HG03280 (cell line): ENCODE measurements around the gene GAS2.
"Not testable (repeated sequence)": the region's sequence is repeated elsewhere in the genome, so short reads cannot be mapped to it uniquely, and the experiment has no call there.

Experiments used
- ATAC-seq: cut with Tn5 transposase; IDR thresholded peaks from one replicate; pipeline ENCODE4 v1.9.1; 2021; ENCODE audit warnings: mild to moderate bottlenecking, moderate library complexity; ENCODE audit not compliant: unreplicated experiment

The GAS2 gene

DNA sequence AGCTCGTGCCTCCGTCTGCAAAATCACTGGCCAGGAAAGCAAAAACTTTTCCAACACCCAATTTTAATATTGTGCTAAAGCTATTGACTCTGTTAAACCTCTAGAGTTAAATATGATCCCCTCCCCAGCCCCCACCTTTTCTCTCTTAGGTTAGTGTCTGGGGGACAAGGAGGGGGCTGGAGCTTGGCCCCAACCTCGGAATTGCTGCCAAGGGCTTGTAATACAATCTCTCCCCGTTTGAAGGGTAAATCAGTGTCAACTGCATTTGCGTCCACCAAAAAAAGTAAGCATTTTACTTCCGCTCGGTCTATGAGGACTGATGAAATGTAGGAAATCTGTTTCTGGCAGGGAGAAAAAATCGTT, at the start of gene GAS2:
Gene GAS2, plus strand, starts transcription at position 287 of the 363 bp plus-strand sequence. CDS start 8,259 bp downstream, outside the sequence.
- no peak for ATAC-seq

GRCh38 chr11:22617868-22618267, 48.5 kb upstream of the GAS2 start:
- no peak for ATAC-seq

- peak; percentile 53 for ATAC-seq
These were observed 41.5 kb upstream of the GAS2 start for GRCh38 chr11:22624742-22625447.

GRCh38 chr11:22625448-22626287, 40.7 kb upstream of the GAS2 start, which contains the start of gene FANCF:
TSS of gene FANCF (minus strand) at chr11:22625823. CDS start at chr11:22625810, 13 bp downstream.
- peak; percentile 97 for ATAC-seq

DNA sequence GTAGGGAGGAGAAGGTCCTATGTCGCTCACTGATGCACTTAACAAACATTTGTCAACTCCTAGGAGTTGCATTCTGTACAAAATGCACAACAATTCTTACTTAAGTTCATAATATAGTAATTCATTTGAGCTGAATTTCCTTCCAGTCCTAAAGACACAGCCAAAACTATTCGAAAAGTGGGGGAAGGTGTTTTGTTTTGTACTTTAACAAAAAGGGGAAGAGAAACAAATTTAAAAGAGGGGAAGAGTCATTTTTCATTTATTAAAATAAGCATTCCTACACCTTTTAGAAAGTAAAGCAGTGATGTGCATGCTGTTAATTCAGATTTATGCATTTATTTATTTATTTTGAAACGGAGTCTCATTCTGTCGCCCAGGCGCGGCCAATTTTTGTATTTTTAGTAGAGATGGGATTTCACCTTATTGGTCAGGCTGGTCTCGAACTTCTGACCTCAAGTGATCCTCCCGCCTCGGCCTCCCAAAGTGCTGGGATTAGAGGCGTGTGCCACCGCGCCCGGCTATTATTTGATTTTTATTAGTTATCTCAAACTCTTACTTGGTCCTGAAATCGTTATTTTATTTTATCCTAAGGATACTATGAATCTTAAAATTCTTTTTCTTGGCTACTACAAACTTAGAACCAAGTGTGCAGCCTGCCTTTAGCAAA, 39.7 kb upstream of the GAS2 start:
- no peak for ATAC-seq

GRCh38 chr11:22627421-22627820, 39.0 kb upstream of the GAS2 start:
- no peak for ATAC-seq

GRCh38 chr11:22633354-22633902, 33.0 kb upstream of the GAS2 start:
- no peak for ATAC-seq

DNA sequence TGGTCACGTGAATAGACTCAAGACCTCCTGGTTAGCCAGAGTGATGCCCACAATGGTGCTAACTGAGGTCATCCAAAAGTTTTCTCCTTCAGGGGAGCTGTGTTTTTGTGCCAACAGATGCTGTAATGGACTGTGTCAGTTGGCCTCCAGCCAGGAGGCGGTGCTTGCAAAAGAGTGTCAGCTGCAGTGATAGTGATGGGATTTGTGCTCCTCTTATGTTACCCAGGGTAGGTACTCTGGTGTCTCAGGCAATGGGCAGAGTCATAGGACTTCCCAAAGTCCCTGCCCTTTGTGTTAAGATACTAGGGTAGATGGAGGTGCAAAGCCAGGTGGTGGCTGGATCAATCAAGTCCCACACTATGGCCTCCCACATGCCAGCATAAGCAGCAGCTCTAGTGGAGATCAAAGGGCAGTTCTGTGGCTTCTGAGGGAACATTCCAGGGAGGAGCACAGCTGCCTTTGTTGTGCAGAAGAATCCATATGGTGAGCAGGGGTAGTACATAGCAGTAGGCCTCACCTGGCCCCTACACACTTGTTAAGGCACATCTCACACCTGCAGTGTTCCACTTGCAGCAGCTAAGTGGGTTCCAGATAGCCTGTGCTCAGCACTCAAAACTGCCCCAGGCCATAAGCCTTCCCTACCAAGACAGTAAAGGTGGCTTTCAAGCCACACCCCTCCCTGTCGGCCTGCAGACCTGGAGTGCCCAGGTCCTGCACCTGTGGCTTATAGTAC, 31.3 kb upstream of the GAS2 start:
- no peak for ATAC-seq

DNA sequence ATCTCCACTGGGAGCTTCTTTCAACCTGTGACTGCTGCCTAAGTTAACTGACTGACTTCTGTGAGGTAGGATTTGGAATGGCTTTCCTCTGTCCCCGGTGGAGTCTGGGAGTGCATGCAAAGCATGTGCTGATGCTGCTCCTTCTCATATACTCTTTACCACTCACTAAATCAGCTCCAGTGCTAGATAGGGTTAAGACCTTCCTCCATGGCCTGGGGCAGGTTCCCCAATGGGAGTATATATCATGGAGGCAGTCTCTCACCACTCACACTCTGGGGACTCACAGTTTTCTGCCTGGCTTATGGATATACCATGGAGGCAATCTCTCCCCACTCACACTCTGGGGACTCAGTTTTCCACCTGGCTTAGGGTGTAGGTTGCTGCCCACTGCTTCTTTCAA, 30.7 kb upstream of the GAS2 start:
- no peak for ATAC-seq

- no peak for ATAC-seq
These were observed 25.5 kb upstream of the GAS2 start for GRCh38 chr11:22640862-22641261.

DNA sequence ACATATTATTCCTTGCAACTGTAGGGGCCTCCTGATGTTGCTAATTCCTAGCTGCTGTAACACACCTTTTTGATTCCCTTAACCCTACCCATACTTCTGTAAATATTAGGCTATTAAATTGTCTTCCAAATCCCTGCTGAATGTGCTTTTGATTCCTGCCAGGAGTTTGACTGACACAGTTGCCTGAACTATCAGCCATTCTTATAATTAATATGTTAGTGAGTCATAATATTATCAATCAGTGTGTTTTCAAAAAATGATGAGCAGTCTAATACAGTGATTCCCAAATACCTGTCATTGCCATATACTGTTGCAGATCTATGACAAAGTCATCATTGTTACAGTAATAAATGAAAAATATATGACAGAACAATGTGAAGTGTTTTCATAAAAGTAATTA, 24.9 kb upstream of the GAS2 start:
- ATAC-seq: no peak

DNA sequence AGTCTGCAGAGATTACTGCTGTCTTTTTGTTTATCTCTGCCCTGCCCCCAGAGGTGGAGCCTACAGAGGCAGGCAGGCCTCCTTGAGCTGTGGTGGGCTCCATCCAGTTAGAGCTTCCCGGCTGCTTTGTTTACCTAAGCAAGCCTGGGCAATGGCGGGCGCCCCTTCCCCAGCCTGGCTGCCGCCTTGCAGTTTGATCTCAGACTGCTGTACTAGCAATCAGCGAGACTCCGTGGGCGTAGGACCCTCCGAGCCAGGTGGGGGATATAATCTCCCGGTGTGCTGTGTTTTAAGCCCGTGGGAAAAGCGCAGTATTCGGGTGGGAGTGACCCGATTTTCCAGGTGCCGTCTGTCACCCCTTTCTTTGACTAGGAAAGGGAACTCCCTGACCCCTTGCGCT, 14.1 kb upstream of the GAS2 start:
- ATAC-seq: not testable (repeated sequence)

DNA sequence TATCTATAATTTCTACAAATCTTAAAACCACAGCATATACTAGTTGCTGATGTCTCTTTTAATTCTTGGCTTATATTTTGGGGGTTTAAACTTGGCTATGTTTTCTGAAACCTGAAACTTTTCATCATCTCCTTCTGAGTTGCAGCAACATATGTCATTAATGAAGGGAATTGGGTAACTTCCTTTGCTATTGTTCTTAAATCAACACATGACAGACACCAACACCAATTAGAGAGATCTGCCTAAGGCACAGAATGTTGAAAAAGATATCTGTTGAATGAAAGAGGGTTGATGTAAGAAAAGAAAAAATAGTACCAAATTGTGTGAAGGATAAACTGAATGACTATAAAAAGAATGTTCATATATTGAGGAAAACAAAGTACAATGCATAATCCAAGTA, 10.3 kb upstream of the GAS2 start:
- no peak for ATAC-seq

- peak; percentile 76 for ATAC-seq
These were observed 9.2 kb upstream of the GAS2 start for GRCh38 chr11:22657101-22657694.

DNA sequence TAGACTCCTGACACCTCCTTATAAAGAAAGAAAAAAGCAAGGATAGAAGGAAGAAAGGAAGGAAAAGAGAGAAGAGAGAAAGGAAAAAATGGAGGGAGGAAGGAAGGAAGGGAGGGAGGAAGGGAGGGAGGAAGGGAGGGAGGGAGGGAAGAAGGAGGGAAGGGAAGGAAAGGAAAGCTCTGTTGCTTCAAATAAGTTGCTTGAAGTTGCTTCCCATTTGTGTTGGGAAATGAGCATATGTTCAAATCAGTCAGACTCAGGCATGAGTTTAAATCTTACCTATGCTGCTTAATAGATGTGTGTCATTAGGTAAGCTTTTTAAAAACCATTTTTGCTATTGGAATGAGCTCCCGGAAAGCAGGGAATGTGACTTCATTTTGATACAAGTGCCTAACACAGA, 6.6 kb upstream of the GAS2 start:
- ATAC-seq: no peak

GRCh38 chr11:22666688-22667439, 453 bp downstream of the GAS2 start:
- peak; percentile 37 for ATAC-seq

DNA sequence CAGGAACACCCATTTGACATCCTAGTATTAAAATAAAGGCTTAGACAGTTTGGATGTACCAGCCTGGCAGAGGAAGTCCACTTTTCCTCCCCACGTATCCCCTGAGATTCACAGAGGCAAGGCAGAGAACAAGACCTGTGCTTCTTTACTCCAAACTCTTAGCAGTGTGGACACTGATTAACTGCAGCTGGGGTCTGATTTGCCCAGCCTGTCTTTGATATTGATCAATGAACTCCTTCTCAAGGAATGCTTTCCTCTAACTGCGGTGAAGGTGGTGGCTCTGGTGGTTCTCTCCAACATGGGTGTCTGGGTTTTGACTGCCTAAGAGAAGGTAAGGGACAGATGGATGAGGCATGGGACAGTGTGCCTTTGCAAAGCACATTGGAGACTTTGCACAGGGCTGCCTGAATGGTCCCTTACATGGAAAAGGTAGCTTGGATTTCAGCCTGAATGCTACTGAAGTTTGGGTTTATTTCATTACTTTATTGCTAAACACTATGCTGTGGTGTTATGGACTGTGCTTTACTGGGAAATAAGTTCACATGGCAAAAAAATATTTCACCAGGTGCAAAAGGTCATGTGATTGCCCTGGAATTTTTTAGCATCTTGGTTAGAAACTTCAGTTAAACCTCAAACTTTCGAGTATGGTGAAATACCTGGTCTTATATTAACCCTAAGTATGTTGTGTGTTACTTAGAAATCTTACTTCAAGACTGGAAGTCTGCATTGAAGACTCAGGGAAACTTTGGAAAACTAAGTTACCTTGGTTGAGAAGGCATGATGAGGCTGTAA, 1.8 kb downstream of the GAS2 start:
- no peak for ATAC-seq

- ATAC-seq: no peak
These were observed 3.0 kb downstream of the GAS2 start for GRCh38 chr11:22669368-22669767.

DNA sequence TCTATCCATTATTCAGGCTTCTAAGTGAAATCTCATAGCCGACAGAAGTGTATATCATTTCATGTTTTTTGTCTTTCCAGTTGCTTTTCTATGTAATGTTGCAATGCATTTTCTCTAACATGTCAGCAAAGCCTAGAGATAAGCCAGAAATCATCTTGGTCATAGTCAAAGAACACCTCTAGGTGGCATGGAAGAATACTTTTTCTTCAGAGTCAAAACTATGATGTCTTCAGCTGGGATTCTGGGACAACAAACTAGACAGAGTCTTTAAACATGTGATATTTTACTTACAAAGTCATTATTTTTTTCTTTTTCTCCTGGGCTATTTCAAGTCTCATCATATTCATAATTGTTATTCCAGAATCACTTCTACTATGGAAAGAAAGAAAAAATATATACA, 4.4 kb downstream of the GAS2 start:
- ATAC-seq: no peak
